ENCODE measurements around the gene YAP1.

DNA sequence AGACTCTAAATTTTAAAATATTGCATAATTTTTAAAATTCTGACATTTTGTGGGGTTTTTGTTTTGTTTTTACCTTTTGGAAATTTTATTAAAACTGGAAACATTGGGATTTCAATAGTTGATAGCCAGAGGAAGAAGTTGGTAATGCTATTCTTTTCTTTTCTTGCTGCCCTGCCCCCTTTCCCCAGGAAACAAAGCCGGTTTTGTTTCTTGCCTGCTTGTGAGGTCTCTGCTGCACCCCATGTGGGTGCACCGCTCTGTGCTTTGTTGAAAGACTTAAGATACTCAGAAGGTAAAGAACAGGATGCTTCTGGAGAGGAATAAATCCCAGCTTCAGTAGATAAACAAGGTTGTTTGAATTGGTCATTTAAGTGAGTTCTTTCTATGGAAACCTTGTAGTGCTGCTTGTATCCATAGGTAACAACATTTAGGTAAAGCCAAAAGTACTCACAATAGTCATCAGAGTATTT lies 87.5 kb downstream of the YAP1 start:
- TF ChIP-seq, protein P1, sequence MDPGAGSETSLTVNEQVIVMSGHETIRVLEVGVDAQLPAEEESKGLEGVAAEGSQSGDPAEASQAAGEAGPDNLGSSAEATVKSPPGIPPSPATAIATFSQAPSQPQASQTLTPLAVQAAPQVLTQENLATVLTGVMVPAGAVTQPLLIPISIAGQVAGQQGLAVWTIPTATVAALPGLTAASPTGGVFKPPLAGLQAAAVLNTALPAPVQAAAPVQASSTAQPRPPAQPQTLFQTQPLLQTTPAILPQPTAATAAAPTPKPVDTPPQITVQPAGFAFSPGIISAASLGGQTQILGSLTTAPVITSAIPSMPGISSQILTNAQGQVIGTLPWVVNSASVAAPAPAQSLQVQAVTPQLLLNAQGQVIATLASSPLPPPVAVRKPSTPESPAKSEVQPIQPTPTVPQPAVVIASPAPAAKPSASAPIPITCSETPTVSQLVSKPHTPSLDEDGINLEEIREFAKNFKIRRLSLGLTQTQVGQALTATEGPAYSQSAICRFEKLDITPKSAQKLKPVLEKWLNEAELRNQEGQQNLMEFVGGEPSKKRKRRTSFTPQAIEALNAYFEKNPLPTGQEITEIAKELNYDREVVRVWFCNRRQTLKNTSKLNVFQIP (CRISPR knock-in tag; IDR thresholded peaks at IDR 0.05; ENCODE audit: borderline replicate concordance, low read depth) = no peak
- TF ChIP-seq GLIS3 (CRISPR knock-in tag; IDR thresholded peaks at IDR 0.05) = no peak
- no peak for TF ChIP-seq RARB (CRISPR knock-in tag; IDR thresholded peaks at IDR 0.05)
- no peak for TF ChIP-seq PPARA (CRISPR knock-in tag; IDR thresholded peaks at IDR 0.05; ENCODE audit: borderline replicate concordance)
- TF ChIP-seq PATZ1 (CRISPR knock-in tag; IDR thresholded peaks at IDR 0.05; ENCODE audit: borderline replicate concordance) = no peak
- no peak for TF ChIP-seq ZNF8 (CRISPR knock-in tag; IDR thresholded peaks at IDR 0.05)
- no peak for TF ChIP-seq TOX (CRISPR knock-in tag; IDR thresholded peaks at IDR 0.05; ENCODE audit: borderline replicate concordance)
- no peak for TF ChIP-seq ZFP30 (CRISPR knock-in tag; IDR thresholded peaks at IDR 0.05)
- TF ChIP-seq SNAI2 (CRISPR knock-in tag; IDR thresholded peaks at IDR 0.05) = no peak
- TF ChIP-seq CSDC2 (CRISPR knock-in tag; IDR thresholded peaks at IDR 0.05) = no peak
- no peak for TF ChIP-seq BACH2 (CRISPR knock-in tag; IDR thresholded peaks at IDR 0.05; ENCODE audit: borderline replicate concordance)

Data from SK-N-SH treated with all-trans-retinoic acid at 6 μM for 48 hours (cell line).